ENCODE data around the gene FCRL5. TPM values are rescaled to one million over a fixed set of nuclear protein-coding genes. Genes with fewer than 3 reads are reported as not detected.
"Not testable (repeated sequence)": the region's sequence is repeated elsewhere in the genome, so short reads cannot be mapped to it uniquely, and the experiment has no call there.

Gene FCRL5
- total RNA-seq, 2 donors from 2014 or later = 1.3 TPM; not detected in 1

- TF ChIP-seq POLR2A (IDR thresholded peaks at IDR 0.05) = no peak
- no peak for TF ChIP-seq CTCF (IDR thresholded peaks at IDR 0.05)
- TF ChIP-seq POLR2AphosphoS5 (IDR thresholded peaks at IDR 0.05) = no peak
- Histone ChIP-seq H3K4me1 (replicated peaks) (no peaks in the 10 kb centered on the region), H3K27ac (no peak overlapping the region), H3K27me3 (replicated peaks; ENCODE audit: insufficient read depth) (no peaks in the 10 kb centered on the region), H3K9me3 (no peaks in the 10 kb centered on the region), H3K36me3 (no peaks in the 10 kb centered on the region), H3K4me3 (no peak overlapping the region)
- intact Hi-C loops (cut with DNase I) = no loop called here
- 43% methylated on average over 2 of the region's 2 CpGs for WGBS
- DNase-seq (ENCODE audit: low spot score) = no peak
Observed at GRCh38 chr1:157558119-157558518, 5.8 kb upstream of the FCRL5 start.

GRCh38 chr1:157548081-157548480, 4.2 kb downstream of the FCRL5 start:
- 89% methylated on average over 1 of the region's 1 CpG for WGBS

GRCh38 chr1:157542676-157543075, 9.6 kb downstream of the FCRL5 start:
- intact Hi-C loops (cut with DNase I) = no loop called here
- TF ChIP-seq POLR2A (IDR thresholded peaks at IDR 0.05) (no peak), POLR2AphosphoS5 (IDR thresholded peaks at IDR 0.05) (no peak)
- H3K4me3 ChIP-seq = no peak overlapping the region
- DNase-seq (ENCODE audit: low spot score) = no peak
- H3K4me1 ChIP-seq (replicated peaks) = no peaks in the 10 kb centered on the region
- WGBS = 69% methylated on average over 6 of the region's 6 CpGs
- H3K27me3 ChIP-seq (replicated peaks; ENCODE audit: insufficient read depth) = no peaks in the 10 kb centered on the region
- no peaks in the 10 kb centered on the region for H3K36me3 ChIP-seq
- H3K9me3 ChIP-seq = no peaks in the 10 kb centered on the region
- no peak overlapping the region for H3K27ac ChIP-seq

More at GRCh38 chr1:157548081-157548480, 4.2 kb downstream of the FCRL5 start:
- H3K36me3 ChIP-seq; H3K9me3 ChIP-seq; H3K4me3 ChIP-seq; H3K27ac ChIP-seq; H3K4me1 ChIP-seq (replicated peaks); H3K27me3 ChIP-seq (replicated peaks; ENCODE audit: insufficient read depth); DNase-seq (ENCODE audit: low spot score); intact Hi-C loops (cut with DNase I): not testable (repeated sequence)

- Histone ChIP-seq H3K27ac (no peak overlapping the region), H3K27me3 (replicated peaks; ENCODE audit: insufficient read depth) (no peaks in the 10 kb centered on the region), H3K9me3 (no peaks in the 10 kb centered on the region), H3K4me3 (no peak overlapping the region), H3K4me1 (replicated peaks) (no peaks in the 10 kb centered on the region), H3K36me3 (no peaks in the 10 kb centered on the region)
- TF ChIP-seq POLR2A (IDR thresholded peaks at IDR 0.05) = no peak
- no peak for TF ChIP-seq CTCF (IDR thresholded peaks at IDR 0.05)
- TF ChIP-seq POLR2AphosphoS5 (IDR thresholded peaks at IDR 0.05) = no peak
- intact Hi-C loops (cut with DNase I) = no loop called here
- 83% methylated on average over 3 of the region's 3 CpGs for WGBS
- no peak for DNase-seq (ENCODE audit: low spot score)
Observed at GRCh38 chr1:157540852-157541251, 11.5 kb downstream of the FCRL5 start.

GRCh38 chr1:157540160-157540748, 12.1 kb downstream of the FCRL5 start:
- H3K4me3 ChIP-seq = no peak overlapping the region
- 18% methylated on average over 2 of the region's 2 CpGs for WGBS

More at GRCh38 chr1:157540160-157540748, 12.1 kb downstream of the FCRL5 start:
- no peak for TF ChIP-seq POLR2A (IDR thresholded peaks at IDR 0.05)
- TF ChIP-seq CTCF (IDR thresholded peaks at IDR 0.05) = no peak
- Histone ChIP-seq H3K4me1 (replicated peaks) (no peaks in the 10 kb centered on the region), H3K27me3 (replicated peaks; ENCODE audit: insufficient read depth) (no peaks in the 10 kb centered on the region), H3K9me3 (no peaks in the 10 kb centered on the region), H3K27ac (no peak overlapping the region), H3K36me3 (no peaks in the 10 kb centered on the region)
- intact Hi-C loops (cut with DNase I) = no loop called here
- no peak for DNase-seq (ENCODE audit: low spot score)
